Suprapubic skin (tissue), 4 donors: ENCODE measurements around the gene PPP1R1C.

Experiments used
- POLR2A ChIP-seq, 2 donors: fragments of 450-650 bp; IDR thresholded peaks; one replicate each; pipeline ENCODE4 v1.6.1; 2017; ENCODE audit warnings: antibody characterized with exemption in 2 of 2, mild to moderate bottlenecking in 2 of 2, moderate library complexity in 2 of 2
- POLR2AphosphoS5 ChIP-seq, 3 donors: sonication (generic); formaldehyde crosslinking; IDR thresholded peaks; one replicate each; pipeline ENCODE4 v1.6.1; 2017; ENCODE audit warnings: antibody characterized with exemption in 3 of 3

DNA sequence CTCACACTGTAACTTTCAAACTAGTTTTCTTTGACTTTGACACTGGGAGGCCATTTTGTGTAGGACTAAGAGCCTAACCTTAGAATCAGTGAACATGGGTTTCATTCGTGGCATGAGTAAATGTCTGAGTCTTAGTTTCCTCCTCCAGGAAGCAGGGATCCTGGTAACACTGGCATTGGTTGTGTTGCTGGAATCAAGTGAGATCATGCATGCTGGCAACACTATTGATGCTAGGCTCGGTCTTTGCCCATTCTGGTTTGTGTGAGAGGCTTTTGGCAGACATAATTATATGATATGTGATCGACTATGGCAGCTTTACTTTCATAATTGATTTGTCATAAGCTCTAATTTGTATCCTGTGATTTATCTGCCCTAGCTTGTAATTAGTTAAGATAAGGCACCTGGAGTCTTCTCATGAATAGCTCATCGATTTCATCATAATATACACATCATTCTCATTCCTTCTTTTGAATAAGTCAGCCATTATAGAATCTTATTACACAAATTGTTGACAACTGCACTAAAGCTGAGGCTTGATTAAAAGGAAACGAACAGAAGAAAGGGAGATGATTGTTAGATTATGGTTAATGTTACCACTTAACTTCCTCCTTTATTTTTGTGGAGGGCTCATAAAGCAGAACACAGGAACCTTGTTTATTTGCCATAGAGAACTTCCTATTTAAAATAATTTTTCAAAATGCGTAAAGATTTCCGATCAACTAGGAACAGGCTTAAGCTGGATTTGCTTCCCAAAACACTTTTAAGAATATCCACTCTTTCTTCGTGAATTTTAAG lies 12.6 kb downstream of the PPP1R1C start:
- TF ChIP-seq POLR2AphosphoS5 (IDR thresholded peaks at IDR 0.05), result no peak
- TF ChIP-seq POLR2A (IDR thresholded peaks at IDR 0.05), result no peak
